Measurements from ENCODE around the gene SCEL. TPM values are rescaled to one million over a fixed set of nuclear protein-coding genes. Genes with fewer than 3 reads are reported as not detected.
"Not testable (repeated sequence)": the region's sequence is repeated elsewhere in the genome, so short reads cannot be mapped to it uniquely, and the experiment has no call there.

SCEL gene, protein sequence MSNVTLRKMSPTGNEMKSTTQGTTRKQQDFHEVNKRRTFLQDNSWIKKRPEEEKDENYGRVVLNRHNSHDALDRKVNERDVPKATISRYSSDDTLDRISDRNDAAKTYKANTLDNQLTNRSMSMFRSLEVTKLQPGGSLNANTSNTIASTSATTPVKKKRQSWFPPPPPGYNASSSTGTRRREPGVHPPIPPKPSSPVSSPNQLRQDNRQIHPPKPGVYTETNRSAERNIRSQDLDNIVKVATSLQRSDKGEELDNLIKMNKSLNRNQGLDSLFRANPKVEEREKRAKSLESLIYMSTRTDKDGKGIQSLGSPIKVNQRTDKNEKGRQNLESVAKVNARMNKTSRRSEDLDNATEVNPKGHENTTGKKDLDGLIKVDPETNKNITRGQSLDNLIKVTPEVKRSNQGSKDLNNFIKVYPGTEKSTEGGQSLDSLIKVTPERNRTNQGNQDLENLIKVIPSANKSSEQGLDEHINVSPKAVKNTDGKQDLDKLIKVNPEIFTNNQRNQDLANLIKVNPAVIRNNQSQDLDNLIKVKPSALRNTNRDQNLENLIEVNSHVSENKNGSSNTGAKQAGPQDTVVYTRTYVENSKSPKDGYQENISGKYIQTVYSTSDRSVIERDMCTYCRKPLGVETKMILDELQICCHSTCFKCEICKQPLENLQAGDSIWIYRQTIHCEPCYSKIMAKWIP
- total RNA-seq = not detected in 2 replicates

DNA sequence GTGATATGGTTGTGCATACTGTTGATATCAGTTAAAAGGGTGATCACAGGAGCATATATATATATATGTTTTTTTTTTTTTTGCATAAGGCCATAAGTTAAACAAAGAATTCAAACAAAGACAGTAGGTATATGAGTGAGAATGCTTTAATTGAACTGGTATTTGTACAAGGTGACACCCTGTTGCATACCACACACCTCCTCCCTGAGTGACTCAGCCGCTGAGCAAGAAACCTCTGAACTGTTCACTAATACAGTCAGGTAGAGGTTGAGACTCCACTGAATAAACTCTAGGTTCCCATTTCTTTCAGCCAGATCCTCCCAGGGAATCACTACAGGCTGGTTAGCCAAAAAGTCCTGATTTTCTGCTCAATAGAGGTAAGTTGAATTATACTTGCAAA, at the start of gene SCEL:
SCEL (plus strand) TSS at position 259 of the 400 bp plus-strand sequence. CDS start 20,170 bp downstream, outside the sequence.
- intact Hi-C loops (cut with micrococcal nuclease) = no loop called here

DNA sequence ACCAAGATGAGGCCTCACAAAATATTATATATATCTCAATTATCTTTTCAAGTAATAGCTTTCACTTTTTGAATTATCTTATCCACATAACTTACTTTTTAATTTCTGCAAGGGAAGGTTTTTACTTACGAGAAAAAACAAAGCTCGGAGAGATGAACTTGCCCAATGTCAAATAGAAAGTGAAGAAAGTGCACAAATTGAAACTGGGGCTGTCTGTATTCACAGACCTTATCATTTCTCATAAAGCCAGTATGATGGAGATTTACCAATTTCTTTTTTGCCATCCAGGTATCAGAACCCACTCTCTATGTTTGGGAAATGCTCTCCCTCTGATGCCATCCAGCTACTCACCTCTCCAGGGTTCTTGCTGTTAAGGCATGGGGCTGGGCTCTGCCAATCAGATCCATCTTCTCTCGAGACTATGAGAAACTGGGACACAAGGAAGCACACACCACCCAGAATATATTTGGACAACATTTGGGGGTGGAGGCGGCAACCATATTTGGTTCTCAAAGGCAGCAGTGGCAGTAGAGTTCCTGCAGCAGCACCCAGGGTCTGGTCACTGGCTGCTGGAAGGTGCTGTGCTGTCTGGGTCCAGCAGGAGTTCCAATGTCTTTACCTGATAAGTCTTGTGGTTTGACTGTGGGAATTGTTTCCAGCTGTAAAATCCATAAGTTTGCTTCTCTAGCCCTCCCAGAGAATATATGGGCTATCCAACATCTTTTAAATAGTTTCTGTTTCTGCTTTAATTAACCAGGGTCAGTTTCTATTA, 45.8 kb upstream of the SCEL start:
- intact Hi-C loops (cut with micrococcal nuclease) = loop anchor here (5.0 kb wide), 1 partner anchor 263 kb away; no protein-coding TSS in a partner anchor

DNA sequence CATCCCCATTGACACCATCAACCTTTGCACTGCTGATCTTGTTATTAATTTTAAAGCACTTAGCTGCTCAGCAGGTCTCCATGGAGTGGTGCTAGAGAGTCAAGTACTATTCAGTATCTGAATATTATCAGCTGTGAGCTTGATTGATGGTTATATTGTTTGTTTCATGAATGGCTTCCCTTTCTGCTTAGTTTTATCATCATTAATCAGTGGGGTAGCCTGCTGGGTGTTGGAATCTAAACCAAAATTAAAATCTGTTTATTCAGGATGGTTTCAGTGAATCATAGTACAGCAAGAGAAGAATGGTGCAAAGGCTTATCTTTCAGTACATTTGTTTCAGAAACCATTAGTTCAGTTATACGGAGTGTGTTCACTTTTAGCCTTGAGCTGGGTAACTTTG, 42.5 kb upstream of the SCEL start:
- intact Hi-C loops (cut with micrococcal nuclease) = loop anchor here (2.0 to 5.0 kb wide), 2 partner anchors 72 to 259 kb away; no protein-coding TSS in a partner anchor

DNA sequence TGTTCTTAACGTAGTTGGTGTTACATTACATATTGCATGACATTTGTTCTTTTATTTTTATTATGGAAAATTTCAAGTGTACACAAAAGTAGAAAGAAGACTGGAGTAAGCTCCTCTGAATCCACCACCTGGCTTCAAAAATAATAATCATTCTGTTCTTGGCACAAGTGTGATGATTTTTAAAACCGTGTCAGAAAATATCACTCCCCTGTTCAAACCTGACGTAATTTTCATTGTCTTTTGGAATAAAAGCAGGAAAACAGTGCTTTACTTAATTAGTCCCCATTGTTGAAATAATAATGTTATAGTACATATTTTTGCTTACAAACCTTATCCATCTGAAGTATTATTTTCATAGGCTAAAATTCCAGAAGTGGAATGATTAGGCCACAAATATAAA, 41.3 kb upstream of the SCEL start:
- intact Hi-C loops (cut with micrococcal nuclease) = loop anchor here (5.0 kb wide), 1 partner anchor 258 kb away; no protein-coding TSS in a partner anchor

DNA sequence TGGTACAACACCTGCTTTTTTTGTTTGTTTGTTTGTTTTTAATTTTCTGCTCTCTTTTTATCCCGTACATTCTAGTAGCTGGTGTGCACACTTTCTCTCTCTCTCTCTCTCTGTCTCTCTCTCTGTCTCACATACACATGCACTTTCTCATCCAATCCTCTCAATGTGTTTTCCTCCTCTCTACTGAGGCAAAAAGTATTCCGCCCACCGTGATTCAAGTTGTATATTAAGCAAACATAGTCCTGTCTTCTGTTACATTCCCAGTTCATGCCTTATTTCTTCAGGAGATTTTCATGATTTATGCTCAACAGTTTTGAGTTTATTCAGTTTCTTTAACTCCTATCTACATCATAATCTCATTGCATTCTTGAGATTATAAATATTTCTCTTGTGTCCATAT, 38.2 kb upstream of the SCEL start:
- intact Hi-C loops (cut with micrococcal nuclease) = no loop called here

DNA sequence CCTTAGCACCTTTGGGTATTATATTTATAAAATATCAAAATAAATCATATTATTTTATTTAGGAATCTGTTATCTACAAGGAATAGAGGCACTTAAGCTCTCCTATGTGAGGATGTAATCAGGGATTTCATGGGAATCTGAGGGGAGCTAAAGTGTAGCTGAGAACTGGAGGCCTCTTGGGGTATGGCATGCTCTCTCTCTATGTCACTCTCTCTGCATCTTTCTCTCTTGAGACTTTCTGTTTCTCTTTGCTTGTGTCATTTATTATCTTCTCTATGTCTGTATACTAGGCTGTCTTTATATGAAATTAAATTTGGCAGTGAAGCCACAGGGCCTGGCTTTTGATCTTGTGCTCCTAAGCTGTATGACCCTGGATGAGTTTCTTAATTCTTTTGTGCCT, 37.7 kb upstream of the SCEL start:
- intact Hi-C loops (cut with micrococcal nuclease) = no loop called here

DNA sequence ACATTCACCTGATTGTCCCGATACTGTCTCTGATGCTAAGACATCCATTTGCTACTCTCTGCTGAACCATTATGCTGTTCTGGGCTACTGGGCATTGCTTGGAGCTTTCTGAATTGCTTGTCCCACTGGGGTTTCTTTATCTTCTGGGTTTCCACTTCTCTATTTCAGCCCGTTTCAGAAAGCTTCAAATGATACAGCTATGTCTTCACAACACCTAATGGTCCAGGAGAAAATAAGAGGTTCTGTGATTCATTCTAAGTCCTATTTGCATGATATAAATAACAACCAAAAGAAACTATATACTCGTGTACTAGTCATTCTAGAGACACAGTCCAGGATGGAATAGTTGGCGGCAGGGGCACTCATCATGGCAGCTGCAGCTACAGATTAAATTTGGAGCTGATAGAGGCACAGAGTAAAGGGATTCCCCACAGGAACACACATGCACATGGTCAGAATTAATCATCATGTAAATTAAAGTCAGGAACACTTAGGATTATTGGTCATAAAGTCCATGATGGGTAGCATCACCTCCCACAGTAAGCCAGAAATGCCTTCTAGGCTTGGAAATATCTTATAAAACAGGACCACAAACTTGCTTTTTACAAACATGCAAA, 33.3 kb upstream of the SCEL start:
- intact Hi-C loops (cut with micrococcal nuclease) = no loop called here

DNA sequence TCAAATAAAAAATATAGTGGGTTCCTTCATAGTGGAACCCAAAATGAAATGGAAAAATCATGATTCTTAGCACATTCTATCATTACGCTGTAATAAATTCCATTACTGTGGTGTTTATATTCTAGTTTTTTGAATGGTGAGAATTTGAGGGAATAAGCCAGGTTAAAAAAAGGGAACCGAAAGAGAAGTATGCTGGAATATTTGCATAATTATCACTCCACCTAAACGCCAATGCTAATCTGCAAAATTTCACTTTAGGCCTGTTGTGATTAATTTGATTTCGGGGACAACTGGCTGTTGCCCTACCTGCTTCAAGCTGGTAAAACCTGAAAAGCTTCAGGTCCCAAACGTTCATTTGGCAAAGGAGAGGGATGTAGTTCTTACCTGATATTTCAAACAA, 32.1 kb upstream of the SCEL start:
- intact Hi-C loops (cut with micrococcal nuclease) = no loop called here

DNA sequence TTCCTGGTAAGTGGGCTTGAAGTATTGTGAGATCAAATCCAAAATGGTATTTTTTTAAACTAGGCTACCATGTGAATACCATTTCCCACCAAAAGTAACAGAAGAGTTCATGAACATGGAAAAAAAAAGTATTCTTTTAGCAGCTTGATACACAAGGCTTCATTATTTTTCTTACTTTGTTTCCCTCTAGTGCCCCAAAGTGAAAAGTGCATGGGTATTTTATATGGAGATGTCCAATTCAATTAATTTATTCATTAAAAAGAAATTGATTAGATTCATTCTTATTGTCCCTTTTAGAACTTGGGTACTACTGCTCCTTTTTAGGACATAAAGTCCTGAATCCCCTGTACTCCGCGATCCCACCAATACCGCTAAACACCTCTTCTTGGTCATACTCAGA, 28.6 kb upstream of the SCEL start:
- intact Hi-C loops (cut with micrococcal nuclease) = no loop called here

DNA sequence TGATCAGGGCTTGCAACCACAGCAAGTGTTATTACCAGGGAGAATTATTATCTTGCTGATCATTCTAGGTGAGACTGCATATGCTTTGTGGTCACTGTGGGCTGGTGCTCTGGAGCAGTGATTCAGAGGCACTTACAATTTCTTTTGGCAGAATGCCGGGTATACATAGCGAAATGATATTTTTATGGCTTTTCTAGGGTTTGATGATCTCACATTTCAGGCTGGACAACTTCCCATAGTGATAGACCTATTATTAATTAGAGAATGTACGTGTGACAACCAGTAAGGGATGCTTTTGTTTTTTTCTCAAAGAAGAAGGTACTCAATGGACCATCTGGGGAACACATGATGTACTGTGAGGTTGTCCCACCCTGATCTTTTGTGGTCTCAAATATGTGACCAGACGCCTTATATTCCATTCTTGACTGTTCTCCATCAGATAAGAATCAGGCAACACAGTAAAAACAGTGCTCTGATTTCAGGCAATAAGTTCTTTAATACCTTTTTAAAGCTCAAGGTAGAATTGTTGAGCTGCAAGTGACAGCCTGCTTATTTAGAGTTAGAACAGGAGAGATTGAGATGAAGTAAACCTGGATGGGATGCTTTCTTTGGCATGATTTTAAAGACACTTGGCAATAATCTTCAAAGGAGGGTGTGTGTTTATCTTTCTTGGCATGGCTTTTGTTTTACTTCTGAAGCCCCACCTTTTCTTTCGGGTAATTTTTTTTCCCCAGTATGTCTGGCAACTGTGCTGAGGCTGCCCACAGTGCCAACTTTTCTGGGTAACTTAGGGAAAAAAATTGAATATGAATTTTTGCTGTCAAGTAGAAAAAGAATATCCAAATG, 27.4 kb upstream of the SCEL start:
- intact Hi-C loops (cut with micrococcal nuclease) = no loop called here

DNA sequence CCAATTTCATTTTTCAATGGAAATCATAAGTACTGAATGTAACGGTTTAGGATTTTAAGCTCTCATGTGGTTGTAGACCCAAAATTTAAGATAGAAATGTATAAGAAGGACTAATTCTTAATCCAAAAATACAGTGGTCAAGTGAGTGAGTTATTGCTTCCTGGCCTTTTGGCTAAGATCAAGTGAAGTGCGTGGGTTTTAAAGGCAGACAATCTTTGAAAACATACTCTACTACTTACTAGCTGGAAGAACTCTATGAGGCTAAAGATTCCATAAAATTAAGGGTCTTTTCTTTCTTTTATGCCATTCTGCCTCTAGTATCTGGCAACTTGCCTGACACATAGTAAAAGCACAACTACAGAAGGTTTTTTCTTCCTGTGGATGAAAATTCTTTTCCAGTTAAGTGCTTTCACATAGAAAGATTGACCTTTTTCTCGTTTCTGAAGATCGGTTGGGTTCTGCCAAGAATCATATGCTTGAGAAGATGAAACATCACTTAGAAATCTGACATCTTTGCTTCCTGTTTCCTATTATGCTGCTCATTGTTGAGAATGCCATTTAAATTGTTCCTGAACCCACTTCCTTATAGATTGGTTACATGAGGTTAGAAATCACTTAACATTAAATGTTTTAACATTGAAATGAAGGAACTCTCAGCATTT, 26.4 kb upstream of the SCEL start:
- intact Hi-C loops (cut with micrococcal nuclease) = no loop called here

DNA sequence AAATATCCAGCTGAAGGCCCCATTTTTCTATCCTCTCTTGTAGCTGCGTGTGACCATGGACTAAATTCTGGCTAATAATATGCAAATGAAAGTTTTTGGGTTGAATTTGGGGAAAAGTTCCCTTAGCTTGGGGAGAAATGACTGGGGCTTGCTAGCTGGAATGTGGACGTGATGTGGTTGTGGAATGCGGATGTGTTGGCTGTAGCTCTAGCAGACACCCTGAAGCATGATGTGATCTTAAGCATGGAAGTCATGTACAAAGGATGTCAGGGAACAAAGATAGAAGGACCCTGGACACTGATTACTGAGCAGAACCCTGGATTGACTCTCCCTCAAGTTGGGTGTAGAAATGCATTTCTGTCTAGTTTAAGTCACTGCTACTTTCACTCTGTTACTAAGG, 25.4 kb upstream of the SCEL start:
- intact Hi-C loops (cut with micrococcal nuclease) = no loop called here

DNA sequence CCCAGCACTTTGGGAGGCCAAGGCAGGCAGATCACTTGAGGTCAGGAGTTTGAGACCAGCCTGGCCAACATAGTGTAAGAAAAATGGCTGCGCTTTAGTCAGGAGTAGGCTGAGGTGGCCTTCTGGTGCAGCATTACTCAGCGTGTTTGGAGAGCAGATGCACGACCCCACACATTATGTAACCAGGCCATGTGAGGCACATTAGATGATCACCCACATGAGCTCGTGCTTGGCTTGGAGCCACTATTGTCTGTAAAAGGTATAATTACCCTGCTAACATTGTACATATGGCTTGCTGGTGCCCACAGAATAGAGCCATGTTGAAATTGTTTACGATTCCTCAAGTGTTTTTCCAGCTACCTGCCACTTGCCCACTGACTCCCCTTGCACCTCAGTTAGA, 24.0 kb upstream of the SCEL start:
- intact Hi-C loops (cut with micrococcal nuclease) = no loop called here

DNA sequence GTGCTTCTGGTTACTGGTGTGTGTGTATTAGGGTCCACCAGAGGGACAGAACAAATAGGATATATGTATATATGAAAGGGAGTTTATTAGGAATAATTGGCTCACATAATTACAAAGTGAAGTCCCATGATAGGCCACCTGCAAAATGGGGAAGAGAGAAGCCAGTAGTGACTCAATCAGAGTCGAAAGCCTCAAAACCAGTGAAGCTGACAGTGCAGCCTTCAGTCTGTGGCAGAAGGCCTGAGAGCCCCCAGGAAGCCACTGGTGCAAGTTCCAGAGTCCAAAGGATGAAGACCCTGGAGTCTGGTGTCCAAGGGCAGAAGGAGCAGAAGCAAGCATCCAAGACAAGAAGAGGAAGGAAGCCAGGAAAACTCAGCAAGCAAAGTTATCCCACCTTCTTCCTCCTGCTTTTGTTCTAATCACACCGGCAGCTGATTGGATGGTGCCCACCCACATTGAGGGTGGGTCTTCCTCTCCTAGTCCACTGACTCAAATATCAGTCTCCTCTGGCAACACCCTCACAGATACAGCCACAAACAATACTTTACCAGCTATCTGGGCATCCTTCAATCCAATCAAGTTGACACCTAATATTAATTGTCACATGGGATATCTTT, 21.7 kb upstream of the SCEL start:
- intact Hi-C loops (cut with micrococcal nuclease) = no loop called here

DNA sequence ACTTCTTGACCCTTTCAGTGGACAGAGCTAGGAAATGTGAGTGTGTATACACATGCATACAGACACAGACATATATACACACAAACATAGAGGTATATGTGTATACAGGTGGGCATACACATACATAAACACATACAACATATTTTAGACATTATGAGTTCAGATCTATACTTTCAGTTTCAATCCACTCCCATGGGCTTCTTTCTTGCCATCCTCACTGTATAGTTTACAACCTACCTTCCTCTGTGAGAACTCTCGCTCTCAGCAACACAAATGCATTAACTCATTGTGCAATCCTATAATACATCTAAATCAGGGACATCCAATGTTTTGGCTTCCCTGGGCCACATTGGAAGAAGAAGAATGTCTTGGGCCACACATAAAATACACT, 21.2 kb upstream of the SCEL start:
- intact Hi-C loops (cut with micrococcal nuclease) = no loop called here

DNA sequence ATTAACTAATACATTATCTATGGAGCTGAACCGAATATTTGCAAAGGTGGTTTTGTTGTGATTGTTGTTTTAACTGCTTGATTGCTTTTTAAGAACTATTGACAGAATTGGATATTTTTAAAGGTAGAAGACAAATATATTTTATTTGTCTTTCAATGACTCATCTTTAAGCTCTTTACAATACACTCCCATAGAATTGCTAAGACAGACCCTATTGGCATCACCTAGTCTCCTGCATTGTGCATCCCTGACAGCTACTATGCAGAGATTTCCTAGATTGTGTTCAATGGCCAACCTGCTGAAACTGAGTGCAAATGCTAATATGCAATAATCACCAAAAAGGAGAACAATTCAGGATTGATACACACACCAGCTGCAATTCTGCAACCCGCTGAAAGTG, 19.7 kb upstream of the SCEL start:
- intact Hi-C loops (cut with micrococcal nuclease) = no loop called here

DNA sequence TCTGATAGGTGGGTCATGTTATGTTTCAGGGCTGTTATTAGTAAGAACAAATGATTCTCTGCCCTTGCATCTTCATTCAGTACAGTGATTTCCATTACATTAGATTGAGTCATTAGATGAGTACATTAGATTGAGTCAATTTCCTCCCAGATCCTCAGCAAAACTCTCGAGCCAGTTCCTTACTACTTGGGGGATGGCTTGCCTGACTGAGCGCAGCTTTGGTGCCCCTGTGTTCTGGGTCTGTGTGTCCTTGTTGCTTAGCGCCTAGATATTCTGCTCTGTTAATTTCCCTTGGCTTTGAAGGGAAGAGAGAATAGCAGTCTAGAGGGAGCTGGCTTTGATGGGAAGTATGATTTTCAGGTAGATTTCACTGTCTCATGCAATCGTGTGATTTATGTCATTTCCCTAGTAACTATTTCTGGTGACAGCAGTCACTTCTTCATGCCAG, 19.1 kb upstream of the SCEL start:
- intact Hi-C loops (cut with micrococcal nuclease) = no loop called here

DNA sequence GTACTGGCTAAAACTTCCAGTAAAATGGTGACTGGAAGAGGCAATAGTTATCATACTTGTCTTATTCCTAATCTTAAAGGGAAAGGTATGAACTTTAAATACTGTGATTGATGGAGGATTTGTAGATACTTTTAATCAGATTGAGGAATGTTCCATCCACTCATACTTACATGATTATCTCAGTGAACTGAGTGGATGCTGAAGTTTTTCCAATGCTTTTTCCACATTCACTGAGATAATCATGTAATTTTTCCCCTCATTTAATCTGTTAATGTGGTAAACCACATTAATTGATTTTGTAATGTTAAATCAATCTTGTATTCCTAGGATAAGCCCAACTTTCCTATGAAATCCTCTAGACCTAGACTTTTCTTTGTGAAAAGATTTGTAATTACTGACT, 17.2 kb upstream of the SCEL start:
- intact Hi-C loops (cut with micrococcal nuclease) = no loop called here

DNA sequence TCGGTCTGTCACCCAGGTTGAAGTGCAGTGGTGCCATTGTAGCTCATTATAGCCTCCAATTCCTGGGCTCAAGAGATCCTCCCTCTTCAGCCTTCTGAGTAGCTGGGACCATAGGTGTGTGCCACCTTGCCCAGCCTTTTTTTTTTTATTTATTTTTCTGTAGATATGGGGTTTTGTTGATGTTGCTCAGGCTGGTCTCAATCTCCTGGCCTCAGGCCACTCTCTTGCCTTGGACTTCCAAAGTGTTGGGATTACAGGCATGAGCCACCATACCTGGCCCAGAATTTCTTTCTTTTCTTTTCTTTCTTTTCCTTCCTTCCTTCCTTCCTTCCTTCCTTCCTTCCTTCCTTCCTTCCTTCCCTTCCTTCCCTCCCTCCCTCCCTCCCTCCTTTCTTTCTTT, 16.1 kb upstream of the SCEL start:
- intact Hi-C loops (cut with micrococcal nuclease) = not testable (repeated sequence)

DNA sequence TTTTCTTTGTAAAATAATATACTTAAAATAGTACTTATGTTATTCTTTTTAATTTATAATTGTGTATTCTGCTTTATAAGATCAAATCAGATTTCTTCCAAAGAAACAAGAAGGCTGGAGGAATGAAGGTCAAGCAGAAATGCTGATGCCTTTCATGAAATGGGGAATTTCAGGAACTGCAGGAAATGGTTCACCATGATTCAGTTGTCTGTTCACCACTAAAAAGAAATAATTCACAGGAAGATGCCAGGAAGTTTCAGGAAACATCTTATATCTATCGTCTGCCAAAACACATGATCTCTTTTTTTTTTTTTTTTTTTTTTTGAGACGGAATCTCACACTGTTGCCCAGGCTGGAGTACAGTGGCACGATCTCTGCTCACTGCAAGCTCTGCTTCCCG, 15.7 kb upstream of the SCEL start:
- intact Hi-C loops (cut with micrococcal nuclease) = no loop called here
